SH-SY5Y (cell line): ENCODE data around the gene RBM34.

ENCODE experiments used
- GATA2 ChIP-seq: IDR thresholded peaks from 2 replicates; pipeline ENCODE4 v1.6.1; 2011; ENCODE audit warnings: mild to moderate bottlenecking, low read depth, low read length
- GATA3 ChIP-seq: IDR thresholded peaks from 2 replicates; pipeline ENCODE4 v1.6.1; 2011; ENCODE audit warnings: low read depth, mild to moderate bottlenecking, low read length, moderate library complexity

- TF ChIP-seq GATA2 (no peak), GATA3 (no peak)
Measured at GRCh38 chr1:235112297-235113182, 48.5 kb downstream of the RBM34 start.
